Glutamatergic neuron (in vitro differentiated cells): ENCODE data around the gene ACSL6. TPM values are rescaled to one million over a fixed set of nuclear protein-coding genes. Genes with fewer than 3 reads are reported as not detected.

ENCODE experiments used
- DNase-seq: peaks from one replicate; pipeline ENCODE4 v3.0.0; 2022
- H3K27ac Mint-ChIP-seq: one replicate; pipeline ENCODE4 v1.8.0; 2020; ENCODE audit warnings: mild to moderate bottlenecking, mixed read lengths, inconsistent platforms; ENCODE audit not compliant: unreplicated experiment
- H3K27me3 Mint-ChIP-seq: one replicate; pipeline ENCODE4 v1.8.0; 2020; ENCODE audit warnings: mild to moderate bottlenecking, moderate library complexity, mixed read lengths, inconsistent platforms; ENCODE audit not compliant: unreplicated experiment
- H3K36me3 Mint-ChIP-seq: one replicate; pipeline ENCODE4 v1.8.0; 2020; ENCODE audit warnings: mild to moderate bottlenecking, mixed read lengths, inconsistent platforms; ENCODE audit not compliant: unreplicated experiment
- H3K4me1 Mint-ChIP-seq: one replicate; pipeline ENCODE4 v1.8.0; 2020; ENCODE audit warnings: mild to moderate bottlenecking, low read depth, mixed read lengths, inconsistent platforms; ENCODE audit not compliant: unreplicated experiment
- H3K4me3 Mint-ChIP-seq: one replicate; pipeline ENCODE4 v1.8.0; 2020; ENCODE audit warnings: mild to moderate bottlenecking, mixed read lengths, inconsistent platforms; ENCODE audit not compliant: unreplicated experiment
- H3K9me3 Mint-ChIP-seq: one replicate; pipeline ENCODE4 v1.8.0; 2020; ENCODE audit warnings: mild to moderate bottlenecking, moderate library complexity, mixed read lengths, inconsistent platforms; ENCODE audit not compliant: unreplicated experiment
- total RNA-seq: library from RNA; stranded (reverse); fragmentation: NEBNext Ultra II Directional; extraction: Animal tissue kit (Norgen Biotek cat#: 25700); gene quantifications from one replicate; pipeline ENCODE4 v1.2.1, GENCODE V29; 2021; ENCODE audit not compliant: unreplicated experiment
- TF ChIP-seq, protein P1 (sequence below): fragments of 200-600 bp; sonication (generic); IDR thresholded peaks from one replicate; pipeline ENCODE4 v1.5.0; 2021; ENCODE audit not compliant: partially characterized antibody, unreplicated experiment

The ACSL6 gene
- total RNA-seq, 1 donor from 2014 or later = 8.1 TPM

- Mint-ChIP-seq H3K4me1 (peaks cover 7% of the 10 kb centered on the region), H3K27ac (no peak overlapping the region), H3K36me3 (peaks cover 5% of the 10 kb centered on the region), H3K9me3 (peaks cover 3% of the 10 kb centered on the region), H3K4me3 (no peak overlapping the region), H3K27me3 (peaks cover 2% of the 10 kb centered on the region)
- TF ChIP-seq, protein P1, sequence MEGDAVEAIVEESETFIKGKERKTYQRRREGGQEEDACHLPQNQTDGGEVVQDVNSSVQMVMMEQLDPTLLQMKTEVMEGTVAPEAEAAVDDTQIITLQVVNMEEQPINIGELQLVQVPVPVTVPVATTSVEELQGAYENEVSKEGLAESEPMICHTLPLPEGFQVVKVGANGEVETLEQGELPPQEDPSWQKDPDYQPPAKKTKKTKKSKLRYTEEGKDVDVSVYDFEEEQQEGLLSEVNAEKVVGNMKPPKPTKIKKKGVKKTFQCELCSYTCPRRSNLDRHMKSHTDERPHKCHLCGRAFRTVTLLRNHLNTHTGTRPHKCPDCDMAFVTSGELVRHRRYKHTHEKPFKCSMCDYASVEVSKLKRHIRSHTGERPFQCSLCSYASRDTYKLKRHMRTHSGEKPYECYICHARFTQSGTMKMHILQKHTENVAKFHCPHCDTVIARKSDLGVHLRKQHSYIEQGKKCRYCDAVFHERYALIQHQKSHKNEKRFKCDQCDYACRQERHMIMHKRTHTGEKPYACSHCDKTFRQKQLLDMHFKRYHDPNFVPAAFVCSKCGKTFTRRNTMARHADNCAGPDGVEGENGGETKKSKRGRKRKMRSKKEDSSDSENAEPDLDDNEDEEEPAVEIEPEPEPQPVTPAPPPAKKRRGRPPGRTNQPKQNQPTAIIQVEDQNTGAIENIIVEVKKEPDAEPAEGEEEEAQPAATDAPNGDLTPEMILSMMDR = no peak
- no peak for DNase-seq
Observed at GRCh38 chr5:131977212-131977604, 34.2 kb downstream of the ACSL6 start.

DNA sequence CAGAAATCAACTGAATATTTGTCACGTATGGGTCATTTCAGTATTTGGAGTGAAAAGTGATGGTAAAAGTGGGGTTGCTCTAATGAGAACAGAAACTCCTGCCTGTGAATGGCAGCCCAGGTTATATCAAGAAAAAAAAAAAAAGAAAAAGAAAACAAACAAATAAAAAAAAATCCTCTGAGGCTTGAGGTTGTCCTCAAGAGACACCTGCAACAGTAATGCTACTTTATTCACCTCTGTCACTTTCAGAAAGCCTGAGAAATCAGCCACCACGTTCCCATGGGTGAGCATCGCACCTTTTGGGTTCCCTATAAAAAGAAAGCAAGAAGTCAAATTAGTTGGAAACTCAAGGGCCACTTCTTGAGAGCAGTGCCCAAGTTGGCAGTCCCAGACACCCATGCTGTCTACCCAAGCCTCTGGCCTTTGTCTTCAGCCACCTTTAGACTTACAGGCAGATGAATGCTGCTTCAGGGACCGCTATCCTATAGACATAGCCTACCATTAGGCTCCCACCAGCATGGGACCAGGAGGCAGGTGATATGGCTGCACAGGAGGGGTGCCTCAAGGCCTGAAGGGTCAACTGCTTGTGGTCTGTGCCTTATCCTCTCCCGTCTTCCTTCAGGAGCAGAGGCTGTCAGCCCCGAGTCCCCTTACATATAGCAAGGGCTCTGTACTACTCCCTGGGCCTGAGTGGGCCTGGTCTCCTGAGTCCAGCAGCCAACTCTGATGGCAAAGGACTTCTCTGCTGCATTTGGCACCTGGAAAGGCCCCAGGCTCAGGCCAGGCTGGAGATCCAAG lies 34.8 kb downstream of the ACSL6 start:
- H3K4me1 Mint-ChIP-seq = peaks cover 7% of the 10 kb centered on the region
- H3K4me3 Mint-ChIP-seq = no peak overlapping the region
- H3K27ac Mint-ChIP-seq = no peak overlapping the region
- TF ChIP-seq, protein P1 = no peak
- peaks cover 2% of the 10 kb centered on the region for H3K27me3 Mint-ChIP-seq
- H3K9me3 Mint-ChIP-seq = peaks cover 3% of the 10 kb centered on the region
- DNase-seq = no peak
- H3K36me3 Mint-ChIP-seq = peaks cover 4% of the 10 kb centered on the region

DNA sequence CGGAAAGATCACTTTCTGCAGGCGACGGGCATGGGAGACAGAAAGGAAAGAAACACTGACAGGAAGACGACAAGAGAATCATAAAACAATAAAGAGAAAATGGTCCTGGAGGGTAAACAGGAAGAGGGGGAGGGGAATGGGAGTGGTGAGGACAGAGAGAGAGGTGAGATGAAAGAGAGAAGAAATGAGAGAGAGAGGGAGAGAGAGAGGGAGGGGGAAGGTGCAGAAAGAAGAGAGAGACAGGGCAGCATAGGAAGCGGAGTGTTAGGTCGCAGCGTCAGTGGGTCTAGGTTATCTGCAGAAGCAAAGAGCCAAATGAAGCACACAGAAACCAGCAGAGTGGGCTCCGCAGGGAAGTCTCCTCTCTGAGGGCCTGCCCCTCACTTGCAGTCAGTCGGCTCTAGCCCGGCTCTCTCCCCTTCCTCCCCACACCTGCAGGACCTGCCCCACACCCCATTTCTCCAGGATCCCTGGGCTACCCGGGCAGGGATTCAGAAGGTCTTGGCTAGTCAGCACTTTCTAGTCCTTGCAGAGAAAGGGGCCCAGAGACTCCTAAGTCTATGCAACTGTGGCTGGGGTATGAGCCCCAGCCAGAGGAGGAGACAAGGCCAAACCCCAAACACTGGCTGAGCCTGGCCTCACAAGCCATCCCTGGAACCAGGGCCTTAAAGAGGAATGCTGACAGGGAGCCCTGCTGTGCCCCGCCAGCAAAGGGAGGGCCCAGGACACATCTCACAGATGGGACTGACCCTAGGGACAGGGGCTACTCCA lies 36.3 kb downstream of the ACSL6 start:
- peaks cover 3% of the 10 kb centered on the region for H3K9me3 Mint-ChIP-seq

GRCh38 chr5:131974622-131974955 lies 36.9 kb downstream of the ACSL6 start:
- peaks cover under 1% of the 10 kb centered on the region for H3K27me3 Mint-ChIP-seq
- TF ChIP-seq, protein P1 = no peak
- H3K27ac Mint-ChIP-seq = no peak overlapping the region
- H3K9me3 Mint-ChIP-seq = peaks cover 3% of the 10 kb centered on the region
- no peaks in the 10 kb centered on the region for H3K36me3 Mint-ChIP-seq
- H3K4me1 Mint-ChIP-seq = peaks cover 7% of the 10 kb centered on the region
- H3K4me3 Mint-ChIP-seq = no peak overlapping the region
- no peak for DNase-seq

More for the DNA sequence above, 36.3 kb downstream of the ACSL6 start:
- peaks cover 7% of the 10 kb centered on the region for H3K4me1 Mint-ChIP-seq
- H3K4me3 Mint-ChIP-seq = no peak overlapping the region
- peaks cover 2% of the 10 kb centered on the region for H3K27me3 Mint-ChIP-seq
- DNase-seq = no peak
- H3K27ac Mint-ChIP-seq = no peak overlapping the region
- TF ChIP-seq, protein P1 = no peak
- H3K36me3 Mint-ChIP-seq = no peaks in the 10 kb centered on the region

DNA sequence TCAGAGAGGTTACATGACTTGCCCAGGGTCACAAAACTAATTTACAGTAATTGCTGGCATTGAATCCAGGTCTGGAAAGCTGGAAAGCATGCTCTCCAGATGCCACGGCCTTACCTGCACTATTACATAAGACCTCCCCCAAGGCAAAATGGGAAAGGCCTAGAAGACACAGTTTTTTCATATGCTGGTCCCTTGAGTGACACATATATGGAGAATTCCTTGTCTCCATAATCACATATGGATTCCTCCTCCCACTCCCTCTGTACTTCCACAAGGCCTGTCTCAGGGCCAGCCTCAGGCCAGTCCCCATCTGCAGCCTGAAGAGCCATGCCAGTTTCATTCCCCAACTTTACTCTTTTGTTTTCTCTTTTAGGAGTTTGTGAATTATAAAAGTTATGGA lies 37.4 kb downstream of the ACSL6 start:
- Mint-ChIP-seq H3K4me3 (no peak overlapping the region), H3K4me1 (peaks cover 7% of the 10 kb centered on the region), H3K9me3 (peaks cover 3% of the 10 kb centered on the region), H3K27me3 (no peaks in the 10 kb centered on the region), H3K27ac (no peak overlapping the region), H3K36me3 (no peaks in the 10 kb centered on the region)
- DNase-seq = no peak
- TF ChIP-seq, protein P1 = no peak
